ENCODE results near the gene GSDME.
"Not testable (repeated sequence)": the region's sequence is repeated elsewhere in the genome, so short reads cannot be mapped to it uniquely, and the experiment has no call there.

GSDME gene

DNA sequence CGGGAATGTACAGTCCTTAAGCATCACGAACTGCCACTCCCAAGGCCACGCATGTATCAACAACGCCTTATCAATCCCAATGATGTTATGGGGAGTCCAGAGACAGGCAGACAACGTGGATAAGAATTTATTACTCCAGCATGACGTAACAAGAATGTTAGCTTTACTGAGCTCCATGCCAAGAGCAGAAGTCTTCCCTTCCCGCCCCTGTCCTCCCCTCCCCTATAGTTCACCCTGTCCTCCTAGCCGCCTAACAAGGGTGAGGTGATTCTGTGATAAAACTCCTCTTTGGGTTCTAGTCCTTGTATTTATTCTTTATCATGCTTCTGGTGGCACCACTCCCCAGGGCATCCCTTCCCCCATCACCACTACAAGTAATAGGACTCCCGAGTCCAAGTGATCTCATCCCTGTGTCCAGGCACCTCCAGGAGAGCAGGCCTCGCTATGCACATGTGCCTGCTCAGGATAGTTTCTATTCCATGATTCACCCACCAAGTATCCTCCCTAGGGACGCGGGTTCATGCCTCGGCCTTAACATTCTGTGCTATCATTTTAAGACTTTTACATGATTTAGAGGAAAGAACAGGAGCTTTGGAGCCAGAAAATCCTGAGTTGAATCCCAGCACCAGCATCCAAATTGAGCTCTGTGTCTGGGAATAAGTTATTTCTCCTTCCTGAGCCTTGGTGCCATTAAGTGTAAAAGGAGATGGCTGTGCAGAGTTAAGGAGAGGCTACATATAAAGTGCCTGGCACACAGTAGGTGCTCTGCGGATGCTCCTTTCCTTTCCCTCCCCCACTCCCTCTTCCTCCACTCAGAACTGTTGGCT, 15.4 kb downstream of the GSDME start:
- DNase-seq (ENCODE audit: low spot score), result no peak

DNA sequence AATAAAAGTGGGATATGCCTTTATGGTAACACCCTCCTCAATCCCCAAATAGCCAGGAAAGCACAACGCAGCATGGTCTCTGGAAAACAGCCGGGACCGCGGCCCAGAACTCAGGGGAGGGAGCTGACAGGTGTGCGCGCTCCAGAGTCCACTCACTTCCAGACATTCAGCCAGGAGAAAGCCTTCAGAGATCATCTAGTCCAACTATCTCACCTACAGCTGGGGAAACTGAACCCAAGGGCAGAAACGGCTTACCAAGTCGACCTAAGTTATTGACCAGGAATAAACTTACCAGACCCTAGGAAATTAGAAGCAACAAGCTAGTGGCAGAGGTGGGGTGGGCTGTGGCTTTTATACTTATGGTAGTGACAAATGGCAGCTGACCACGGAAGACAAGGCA, 16.4 kb downstream of the GSDME start:
- no peak for DNase-seq (ENCODE audit: low spot score)

DNA sequence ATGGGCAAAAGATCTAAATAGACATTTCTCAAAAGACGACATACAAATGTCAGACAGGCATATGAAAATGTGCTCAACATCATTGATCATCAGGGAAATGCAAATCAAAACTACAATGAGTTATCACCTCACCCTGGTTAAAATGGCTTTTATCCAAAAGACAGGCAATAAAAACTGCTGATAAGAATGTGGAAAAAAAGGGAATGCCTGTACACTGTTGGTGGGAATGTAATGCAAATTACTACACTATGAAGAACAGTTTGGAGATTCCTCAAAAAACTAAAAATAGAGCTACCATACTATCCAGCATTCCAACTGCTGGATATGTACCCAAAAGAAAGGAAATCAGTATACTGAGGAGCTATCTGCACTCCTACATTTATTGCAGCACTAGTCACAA, 18.0 kb downstream of the GSDME start:
- DNase-seq (ENCODE audit: low spot score), result no peak

DNA sequence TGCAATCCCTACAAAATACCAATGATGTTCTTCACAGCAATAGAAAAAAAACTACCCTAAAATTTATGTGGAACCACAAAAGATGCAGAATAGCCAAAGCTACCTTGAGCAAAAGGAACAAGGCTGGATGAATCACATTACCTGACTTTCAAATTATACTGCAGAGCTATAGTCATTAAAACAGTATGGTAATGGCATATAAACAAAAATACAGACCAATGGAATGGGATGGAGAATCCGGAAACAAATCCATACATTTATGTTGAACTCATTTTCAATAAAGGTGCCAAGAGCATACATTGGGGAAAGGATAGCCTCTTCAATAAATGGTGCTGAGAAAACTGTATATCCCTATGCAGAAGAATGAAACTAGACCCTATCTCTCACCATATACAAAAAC, 18.7 kb downstream of the GSDME start:
- no peak for DNase-seq (ENCODE audit: low spot score)

DNA sequence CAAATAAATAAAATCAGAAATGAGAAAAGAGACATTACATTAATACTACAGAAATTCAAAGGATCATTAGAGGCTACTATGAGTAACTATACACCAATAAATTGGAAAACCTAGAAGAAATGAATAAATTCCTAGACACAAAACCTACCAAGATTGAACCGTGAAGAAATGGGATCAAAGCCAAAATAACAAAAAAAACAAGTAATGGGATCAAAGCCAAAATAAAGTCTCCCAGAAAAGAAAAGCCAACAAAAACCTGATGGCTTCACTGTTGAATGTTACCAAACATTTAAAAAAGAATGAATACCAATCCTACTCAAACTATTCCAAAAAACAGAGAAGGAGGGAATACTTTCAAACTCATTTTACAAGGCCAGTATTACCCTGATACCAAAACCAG, 20.0 kb downstream of the GSDME start:
- DNase-seq (ENCODE audit: low spot score), result no peak

DNA sequence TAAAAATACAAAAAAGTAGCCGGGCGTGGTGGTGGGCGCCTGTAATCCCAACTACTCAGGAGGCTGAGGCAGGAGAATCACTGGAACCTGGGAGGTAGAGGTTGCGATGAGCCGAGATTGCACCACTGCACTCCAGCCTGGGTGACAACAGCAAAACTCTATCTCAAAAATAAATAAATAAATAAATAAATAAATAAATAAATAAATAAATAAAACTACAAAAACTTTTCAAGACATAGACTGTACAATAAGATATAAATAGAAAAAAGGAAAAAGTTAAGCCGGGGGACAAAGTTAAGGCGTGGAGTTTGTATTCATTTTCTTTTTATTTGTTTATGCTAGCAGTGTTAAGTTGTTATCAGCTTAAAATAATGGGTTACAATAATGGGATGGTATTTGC, 21.7 kb downstream of the GSDME start:
- not testable (repeated sequence) for DNase-seq (ENCODE audit: low spot score)

DNA sequence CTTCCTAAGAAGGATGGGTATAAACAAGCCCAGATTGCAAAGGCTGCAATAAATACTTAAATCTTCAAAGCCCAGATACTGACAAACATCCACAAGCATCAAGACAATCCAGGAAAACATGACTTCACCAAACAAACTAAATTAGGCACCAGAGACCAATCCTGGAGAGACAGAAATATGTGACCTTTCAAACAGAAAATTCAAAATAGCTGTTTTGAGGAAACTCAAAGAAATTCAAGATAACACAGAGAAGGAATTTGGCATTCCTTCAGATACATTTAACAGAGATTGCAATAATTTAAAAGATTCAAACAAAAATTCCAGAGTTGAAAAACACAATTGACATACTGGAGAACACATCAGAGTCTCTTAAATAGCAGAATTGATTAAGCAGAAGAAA, 23.0 kb downstream of the GSDME start:
- no peak for DNase-seq (ENCODE audit: low spot score)

DNA sequence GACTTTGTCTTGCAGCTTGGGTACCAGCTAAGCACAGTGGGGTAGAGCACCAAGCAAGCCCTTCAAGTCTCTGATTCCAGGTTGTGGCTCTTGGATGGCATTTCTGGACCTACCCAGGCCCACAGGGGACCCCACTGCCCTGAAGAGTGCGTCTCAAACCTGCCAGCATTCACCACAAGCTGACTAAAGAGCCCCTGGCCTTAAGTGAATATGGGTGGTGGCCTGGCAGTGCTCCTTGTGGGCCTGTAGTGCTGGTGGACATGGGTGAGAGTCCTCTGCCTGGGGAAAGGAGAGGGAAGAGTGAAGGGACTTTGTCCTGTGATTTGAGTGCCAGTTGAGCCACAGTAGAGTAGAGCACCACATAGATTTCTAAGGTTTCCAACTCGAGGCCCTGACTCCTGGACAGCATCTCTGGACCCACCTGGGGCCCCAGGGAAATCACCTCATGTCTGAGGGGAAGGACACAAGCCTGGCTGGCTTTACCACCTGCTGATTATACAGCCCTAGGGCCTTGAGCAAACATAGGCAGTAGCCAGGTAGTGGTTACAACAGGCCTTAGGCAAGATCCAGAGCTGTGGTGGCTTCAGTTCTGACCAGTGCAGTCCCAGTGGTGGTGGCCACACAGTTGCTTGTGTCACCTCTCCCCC, 23.7 kb downstream of the GSDME start:
- no peak for DNase-seq (ENCODE audit: low spot score)

DNA sequence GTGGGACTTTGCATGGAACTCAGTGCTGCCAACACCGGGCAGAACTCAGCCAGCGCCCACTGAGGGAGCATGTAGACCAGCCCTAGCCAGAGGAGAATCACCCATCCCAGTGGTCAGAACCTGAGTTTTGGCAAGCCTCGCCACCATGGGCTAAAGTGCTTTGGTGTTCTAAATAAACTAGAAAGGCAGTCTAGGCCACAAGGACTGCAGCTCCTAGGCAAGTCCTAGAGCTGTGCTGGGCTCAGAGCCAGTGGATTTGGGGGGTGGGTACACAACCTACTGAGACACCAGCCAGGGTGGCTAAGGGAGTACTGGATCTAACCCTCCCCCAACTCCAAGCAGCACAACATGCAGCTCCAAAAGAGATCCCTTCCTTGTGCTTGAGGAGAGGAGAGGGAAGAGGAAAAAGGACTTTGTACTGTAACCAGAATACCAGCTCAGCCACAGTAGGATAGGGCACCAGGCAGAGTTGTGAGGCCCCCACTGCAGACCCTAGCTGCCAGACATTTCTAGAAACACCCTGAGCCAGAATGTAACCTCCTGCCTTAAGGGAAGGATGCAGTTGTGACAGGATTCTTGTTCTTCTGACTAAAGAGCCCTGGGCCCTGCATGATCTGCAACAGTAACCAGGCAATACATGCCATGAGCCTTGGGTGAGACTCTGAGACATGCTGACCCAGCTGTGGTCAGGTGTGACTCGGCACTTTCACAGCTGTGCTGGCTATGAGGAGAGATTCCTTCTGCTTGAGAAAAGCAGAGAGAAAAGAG, 24.4 kb downstream of the GSDME start:
- no peak for DNase-seq (ENCODE audit: low spot score)

DNA sequence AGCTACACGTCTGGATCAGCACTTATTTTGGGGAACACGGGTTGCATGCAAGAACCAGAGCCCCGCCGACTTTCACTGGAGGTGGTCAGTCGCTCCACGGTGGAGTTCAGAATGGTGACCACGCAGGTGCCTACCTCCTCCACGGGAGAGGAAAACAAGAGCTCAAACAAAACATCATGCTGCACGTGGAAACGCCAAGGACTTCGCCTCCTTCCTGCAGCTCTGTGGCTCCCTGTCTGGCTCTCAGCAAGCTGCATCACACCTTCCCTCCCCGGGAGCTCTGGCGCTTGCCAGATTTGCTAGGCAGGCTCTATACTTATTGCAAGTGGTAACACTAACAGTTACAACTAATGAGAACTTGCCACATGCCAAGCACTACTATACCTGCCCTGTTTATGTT, 26.0 kb downstream of the GSDME start:
- DNase-seq (ENCODE audit: low spot score), result no peak

DNA sequence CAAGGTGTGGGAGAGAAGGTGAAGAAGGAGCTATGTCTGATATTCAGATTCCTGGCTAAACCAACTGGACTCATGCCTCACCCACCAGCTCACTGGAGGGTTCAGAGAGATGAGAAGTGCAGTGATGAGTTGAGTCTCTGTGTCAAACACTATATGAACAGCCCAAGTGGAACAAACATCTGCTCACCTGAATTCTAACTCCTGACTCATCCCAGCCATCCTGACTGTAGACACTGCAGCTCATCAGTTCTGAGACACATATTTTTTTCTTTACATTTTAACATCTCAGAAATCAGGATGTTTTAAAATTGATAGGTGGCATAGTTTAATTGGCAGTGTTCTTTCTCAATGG, 27.3 kb downstream of the GSDME start:
- DNase-seq (ENCODE audit: low spot score), result no peak

DNA sequence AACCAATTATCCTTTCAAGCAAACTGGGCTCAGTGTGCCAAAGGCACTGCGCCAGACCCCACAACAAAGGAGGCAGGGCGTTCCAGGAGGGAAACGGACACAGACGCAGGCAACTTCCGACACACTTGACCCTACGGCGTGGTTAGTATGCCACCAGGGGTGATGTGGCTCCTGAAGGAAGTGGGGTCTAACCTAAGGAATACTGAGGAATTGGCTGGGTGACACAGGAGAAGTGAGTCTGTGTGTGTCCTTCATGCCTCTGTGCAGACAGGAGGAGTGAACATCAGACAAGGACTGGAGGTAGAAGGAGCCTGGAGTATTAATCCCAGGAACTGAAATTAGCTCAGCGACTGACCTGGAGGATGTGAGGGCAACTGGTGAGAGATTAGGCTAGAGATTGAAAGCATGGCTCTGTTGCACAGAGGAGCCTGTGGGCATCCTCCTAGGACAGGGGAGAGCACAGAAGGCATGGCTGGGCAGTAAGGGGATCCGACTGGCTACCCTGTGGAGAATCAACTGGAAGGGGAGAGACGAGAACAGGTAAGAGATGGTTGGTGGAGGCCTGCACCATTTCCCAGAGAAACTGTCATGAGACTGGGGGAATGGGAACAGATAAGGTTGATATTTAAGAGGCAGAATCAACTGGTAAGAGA, 27.8 kb downstream of the GSDME start:
- DNase-seq (ENCODE audit: low spot score), result peak; percentile 14

DNA sequence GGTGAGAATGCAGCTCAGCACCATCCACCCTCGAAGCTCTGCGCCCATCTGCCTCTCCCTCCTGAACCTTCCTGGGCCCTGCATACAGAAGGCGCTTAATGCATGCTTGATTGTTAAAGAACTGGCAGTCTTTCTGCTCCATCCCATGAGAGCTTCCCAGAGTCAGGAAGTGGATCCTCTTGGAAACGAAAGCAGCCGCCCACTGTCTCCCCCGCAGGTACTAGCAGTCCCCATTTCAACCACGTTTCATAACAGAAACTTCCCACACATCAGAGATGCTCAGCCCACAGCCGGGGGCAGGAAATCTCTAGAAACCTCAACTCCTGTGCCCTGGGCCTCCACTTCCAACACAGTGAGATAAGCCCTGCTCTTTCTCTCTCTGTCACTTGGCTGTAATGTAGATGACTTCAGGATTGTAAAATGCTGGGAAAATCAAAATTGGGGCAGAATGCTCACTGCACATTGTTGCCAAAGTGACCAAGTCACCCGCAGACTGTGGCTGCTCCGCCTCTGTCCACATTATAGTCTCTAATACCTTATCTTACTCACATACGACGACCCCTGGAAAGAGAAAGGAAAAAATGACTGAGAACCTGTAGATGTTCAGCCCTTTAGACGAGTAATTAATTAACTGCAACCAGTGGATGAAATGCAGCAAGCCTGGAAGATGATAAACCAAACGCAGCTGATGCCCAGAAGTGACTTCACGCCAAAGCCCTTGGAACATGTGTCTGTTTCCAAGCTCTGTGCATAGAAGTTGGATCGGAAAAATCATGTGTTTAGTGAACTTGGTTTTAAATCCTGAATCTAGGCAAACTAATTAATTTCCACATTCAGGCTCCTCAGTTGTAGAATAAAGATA, 28.5 kb downstream of the GSDME start:
- no peak for DNase-seq (ENCODE audit: low spot score)

DNA sequence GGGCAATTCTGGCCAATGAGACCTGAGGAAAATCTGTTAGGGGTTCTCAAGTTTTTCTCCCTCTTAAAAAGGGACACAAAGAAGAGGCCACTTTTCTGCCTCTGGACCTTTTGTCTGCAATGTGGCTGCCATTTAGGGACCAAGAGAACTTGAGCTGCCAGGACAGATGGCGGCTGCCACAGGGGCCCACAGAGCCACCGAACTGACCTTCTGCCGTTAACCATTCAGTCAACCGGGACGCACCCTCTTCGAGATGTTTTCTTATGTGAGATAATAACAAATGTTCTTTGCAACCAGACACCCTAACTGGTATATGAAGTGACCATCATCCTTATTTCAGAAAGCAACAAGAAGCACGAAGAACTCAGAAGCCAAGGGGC, 29.2 kb downstream of the GSDME start:
- no peak for DNase-seq (ENCODE audit: low spot score)

DNA sequence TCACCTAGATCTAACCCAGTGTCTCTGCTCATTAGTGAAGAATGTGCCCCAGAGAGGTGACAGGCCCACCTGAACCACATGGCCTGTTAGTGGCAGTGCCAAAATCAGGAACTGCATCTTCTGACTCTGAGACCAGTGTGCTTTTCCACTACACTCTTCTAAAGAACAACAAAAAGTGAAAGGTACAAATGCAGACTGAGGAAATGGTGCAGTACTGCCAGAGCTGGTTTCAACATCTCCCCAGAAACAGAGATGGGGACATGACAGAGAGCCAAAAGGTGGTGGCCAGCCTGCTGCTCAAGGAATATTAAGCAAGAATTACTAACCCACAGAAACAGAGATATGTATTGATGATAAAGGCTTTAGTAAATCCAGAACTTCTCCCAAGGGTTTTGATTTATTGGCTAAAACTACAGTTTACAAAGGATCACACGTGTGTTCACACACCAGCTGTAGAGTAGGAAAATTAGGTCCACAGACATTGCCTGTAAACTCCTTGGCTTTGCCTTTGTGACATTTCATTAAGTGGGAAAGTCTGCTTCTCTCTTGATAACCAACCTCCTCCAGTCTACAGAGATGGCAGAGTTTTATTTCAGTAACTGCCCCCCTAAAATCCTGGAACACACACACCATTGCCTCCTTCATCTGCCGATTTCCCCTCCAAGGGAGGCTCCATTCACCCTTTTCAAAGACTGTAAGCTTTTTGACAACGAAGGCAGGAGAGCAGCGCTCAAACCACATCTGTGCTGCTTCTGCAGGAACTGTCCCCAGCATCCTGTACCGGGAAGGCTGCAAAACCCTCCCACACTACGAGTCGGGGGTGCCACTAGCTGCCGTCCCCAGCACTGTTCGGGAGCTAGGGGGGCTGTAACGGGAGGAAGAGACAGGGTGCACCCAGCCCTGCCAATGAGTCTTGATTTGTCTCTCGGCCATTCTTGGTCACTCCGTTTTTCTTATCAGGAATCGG, 29.8 kb downstream of the GSDME start:
- DNase-seq (ENCODE audit: low spot score), result no peak

DNA sequence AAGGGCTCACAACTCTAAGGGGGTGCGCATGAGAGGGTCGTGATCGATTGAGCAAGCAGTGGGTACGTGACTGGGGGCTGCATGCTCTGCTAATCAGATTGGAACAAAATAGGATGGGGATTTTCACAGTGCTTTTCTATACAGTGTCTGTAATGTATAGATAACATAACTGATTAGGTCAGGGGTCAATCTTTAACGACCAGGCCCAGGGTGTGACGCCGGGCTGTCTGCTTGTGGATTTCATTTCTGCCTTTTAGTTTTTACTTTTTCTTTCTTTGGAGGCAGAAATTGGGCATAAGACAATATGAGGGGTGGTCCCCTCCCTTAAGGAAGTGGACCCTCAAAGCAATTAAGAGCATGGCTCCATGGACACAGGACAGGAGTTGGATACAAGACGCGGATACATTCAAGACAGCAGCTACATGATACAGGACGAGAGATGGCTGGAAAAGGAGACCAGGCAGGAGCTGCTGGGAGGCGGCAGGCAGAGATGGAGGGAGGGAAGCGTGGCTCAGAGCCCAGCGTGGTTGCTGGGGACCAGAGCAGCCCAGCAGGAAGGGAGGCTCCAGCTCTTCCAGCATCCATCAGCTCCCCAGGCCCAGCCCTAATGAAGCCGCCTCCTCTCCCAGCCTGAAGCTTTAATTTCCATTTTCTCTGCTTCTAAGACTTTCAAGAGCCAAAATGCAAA, 31.6 kb downstream of the GSDME start:
- no peak for DNase-seq (ENCODE audit: low spot score)

DNA sequence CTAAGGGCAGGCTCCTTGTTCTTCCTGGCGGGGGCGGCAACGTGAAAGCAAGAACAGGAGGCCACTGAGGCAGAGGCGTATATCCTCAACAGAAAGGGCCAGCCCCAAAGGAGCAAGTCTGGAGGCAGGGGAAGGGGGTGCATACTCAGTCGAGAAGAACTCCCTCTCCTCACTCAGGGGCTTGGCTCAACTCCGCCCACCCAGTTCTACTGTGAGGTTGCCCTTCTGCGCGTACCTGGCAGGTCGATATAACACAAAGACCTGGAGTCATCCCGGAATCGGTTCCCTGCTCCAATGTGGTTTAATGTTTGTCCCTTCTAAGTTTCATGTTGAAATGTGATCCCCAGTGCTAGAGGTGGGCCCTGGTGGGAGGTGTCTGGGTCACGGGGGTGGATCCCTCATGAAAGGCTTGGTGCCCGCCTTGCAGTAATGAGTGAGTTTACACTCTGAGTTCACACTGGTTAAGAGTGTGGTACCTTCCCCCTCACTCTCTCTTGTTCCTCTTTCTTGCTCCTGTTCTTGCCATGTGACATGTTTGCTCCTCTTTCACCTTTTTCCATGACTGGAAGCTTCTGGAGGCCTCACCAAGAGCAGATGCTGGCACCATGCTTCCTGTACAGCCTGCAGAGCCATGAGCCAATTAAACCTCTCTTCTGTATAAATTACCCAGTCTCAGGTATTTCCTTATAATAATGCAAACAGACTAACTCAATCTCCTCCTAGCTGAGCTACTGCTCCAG, 32.6 kb downstream of the GSDME start:
- no peak for DNase-seq (ENCODE audit: low spot score)

DNA sequence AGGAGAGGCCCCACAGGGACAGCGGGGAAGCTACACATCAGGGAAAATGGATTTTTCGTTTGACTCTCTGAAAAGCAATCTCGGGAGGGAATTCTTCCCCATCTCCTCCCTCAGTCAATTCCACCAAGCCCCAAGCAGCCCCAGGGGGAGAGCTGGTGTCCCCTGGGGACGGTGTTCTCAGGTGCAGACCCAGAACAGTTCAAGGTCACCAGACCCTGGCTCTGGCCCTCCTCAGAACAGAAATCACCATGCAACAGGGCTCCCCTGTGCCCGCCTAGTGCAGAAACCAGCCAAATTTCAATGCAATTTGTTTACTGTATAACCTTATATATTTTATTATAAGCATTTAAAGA, 34.1 kb downstream of the GSDME start:
- DNase-seq (ENCODE audit: low spot score), result no peak

Data from kidney capillary endothelial cell (primary cell).